IMR-90 (cell line): ENCODE results near the gene IL18R1. TPM values are rescaled to one million over a fixed set of nuclear protein-coding genes. Genes with fewer than 3 reads are reported as not detected.

Experiments
- ATAC-seq: fragments of 200-7000 bp; cut with Tn5 transposase; 2 replicates; pipeline ENCODE4 v1.9.1; 2020; ENCODE audit warnings: low read depth, mild to moderate bottlenecking, moderate library complexity
- BruUV-seq: library from RNA; stranded (reverse); fragments of 400-500 nt; replicated peaks from 2 replicates; lab custom pipeline; 2021; lab: Mats Ljungman, UMichigan
- CTCF ChIA-PET: fragments of 300-600 bp; formaldehyde crosslinking; extraction: SDS; loops from one replicate; lab custom pipeline; 2021; ENCODE audit warnings: antibody characterized with exemption; lab: Yijun Ruan, JAX
- POLR2A ChIA-PET: fragments of 300-600 bp; sonication (Branson Sonifier 250); formaldehyde crosslinking; loops from one replicate; lab custom pipeline; 2022; ENCODE audit warnings: antibody characterized with exemption; ENCODE audit not compliant: unreplicated experiment; lab: Charles Lee
- DNase-seq: peaks from one replicate; pipeline ENCODE4 v3.0.0; 2013
- H2AFZ ChIP-seq: replicated peaks from 2 replicates; pipeline ENCODE3; 2013; ENCODE audit warnings: low read length, mild to moderate bottlenecking; ENCODE audit not compliant: poor library complexity
- H2AK5ac ChIP-seq: 2 replicates; pipeline ENCODE4 v1.6.1; 2013; ENCODE audit warnings: low read depth, low read length, inconsistent platforms
- H2AK9ac ChIP-seq: replicated peaks from 2 replicates; pipeline ENCODE3; 2013; ENCODE audit warnings: mild to moderate bottlenecking, low read depth, low read length, moderate library complexity; ENCODE audit not compliant: poor library complexity
- H2BK120ac ChIP-seq: 2 replicates; pipeline ENCODE4 v1.6.1; 2013; ENCODE audit warnings: low read depth, low read length, inconsistent platforms
- H2BK15ac ChIP-seq: 3 replicates; pipeline ENCODE4 v1.6.1; 2013; ENCODE audit warnings: low read depth, low read length, inconsistent platforms
- H2BK20ac ChIP-seq: 2 replicates; pipeline ENCODE4 v1.6.1; 2013; ENCODE audit warnings: low read depth, mild to moderate bottlenecking, inconsistent platforms, low read length, moderate library complexity
- H2BK5ac ChIP-seq: 2 replicates; pipeline ENCODE4 v1.6.1; 2013; ENCODE audit warnings: mild to moderate bottlenecking, low read depth, low read length, inconsistent platforms; ENCODE audit not compliant: poor library complexity, severe bottlenecking
- H3K14ac ChIP-seq: replicated peaks from 2 replicates; pipeline ENCODE4 v1.6.1; 2013; ENCODE audit warnings: low read depth, low read length, inconsistent platforms
- H3K18ac ChIP-seq: 2 replicates; pipeline ENCODE4 v1.6.1; 2013; ENCODE audit warnings: low read depth, low read length, control low read depth
- H3K23ac ChIP-seq: 2 replicates; pipeline ENCODE4 v1.6.1; 2013; ENCODE audit warnings: low read depth, low read length, inconsistent platforms
- H3K27ac ChIP-seq: 2 replicates; pipeline ENCODE4 v1.5.1; 2013; ENCODE audit warnings: mild to moderate bottlenecking, control low read depth, low read length; ENCODE audit not compliant: insufficient read depth
- H3K27me3 ChIP-seq: 2 replicates; pipeline ENCODE4 v1.6.1; 2013; ENCODE audit warnings: low read length; ENCODE audit not compliant: control insufficient read depth, insufficient read depth
- H3K36me3 ChIP-seq: 2 replicates; pipeline ENCODE4 v1.6.1; 2013; ENCODE audit warnings: low read length, mixed read lengths; ENCODE audit not compliant: control insufficient read depth, insufficient read depth
- H3K4ac ChIP-seq: 2 replicates; pipeline ENCODE4 v1.6.1; 2013; ENCODE audit warnings: low read depth, low read length, inconsistent platforms
- H3K4me1 ChIP-seq: 2 replicates; pipeline ENCODE4 v1.6.1; 2013; ENCODE audit warnings: low read length, mixed read lengths; ENCODE audit not compliant: control insufficient read depth, insufficient read depth
- H3K4me2 ChIP-seq: 2 replicates; pipeline ENCODE4 v1.6.1; 2013; ENCODE audit warnings: low read depth, mild to moderate bottlenecking, control low read depth, low read length, moderate library complexity
- H3K4me3 ChIP-seq: 2 replicates; pipeline ENCODE4 v1.5.1; 2013; ENCODE audit warnings: low read depth, mild to moderate bottlenecking, control low read depth, low read length, moderate library complexity; ENCODE audit not compliant: insufficient read depth
- H3K56ac ChIP-seq: 2 replicates; pipeline ENCODE4 v1.6.1; 2013; ENCODE audit warnings: low read length, inconsistent platforms; ENCODE audit not compliant: insufficient read depth; ENCODE audit errors: extremely low read depth
- H3K79me1 ChIP-seq, 2 experiments: 2 replicates each; pipeline ENCODE4 v1.6.1; 2013; ENCODE audit warnings: low read length in 2 of 2, inconsistent platforms in 1 of 2, low read depth in 1 of 2
- H3K9ac ChIP-seq: 2 replicates; pipeline ENCODE4 v1.6.1; 2013; ENCODE audit warnings: low read depth, low read length, control low read depth
- H3K9me1 ChIP-seq: 2 replicates; pipeline ENCODE4 v1.6.1; 2013; ENCODE audit warnings: low read length, inconsistent platforms; ENCODE audit not compliant: insufficient read depth
- H3K9me3 ChIP-seq: 2 replicates; pipeline ENCODE4 v1.6.1; 2013; ENCODE audit warnings: low read length; ENCODE audit not compliant: control insufficient read depth, insufficient read depth
- H4K20me1 ChIP-seq: 2 replicates; pipeline ENCODE4 v1.6.1; 2013; ENCODE audit warnings: low read length, inconsistent platforms; ENCODE audit not compliant: insufficient read depth
- H4K5ac ChIP-seq: 2 replicates; pipeline ENCODE4 v1.6.1; 2013; ENCODE audit warnings: mild to moderate bottlenecking, low read depth, low read length, control low read depth
- H4K8ac ChIP-seq, 2 experiments: 2 replicates each; pipeline ENCODE4 v1.6.1; 2013; ENCODE audit warnings: low read depth in 2 of 2, low read length in 2 of 2, control low read depth in 1 of 2, inconsistent platforms in 1 of 2
- H4K91ac ChIP-seq: 2 replicates; pipeline ENCODE4 v1.6.1; 2013; ENCODE audit warnings: low read depth, low read length, inconsistent platforms; ENCODE audit not compliant: insufficient read depth
- FOS ChIP-seq: fragments of 150-350 bp; IDR thresholded peaks from 2 replicates; pipeline ENCODE4 v1.6.1; 2016; ENCODE audit warnings: low read depth, low read length
- MAFK ChIP-seq: IDR thresholded peaks from 2 replicates; pipeline ENCODE4 v1.6.1; 2012; ENCODE audit warnings: low read depth, low read length, improper control_type of control experiment
- MAZ ChIP-seq: IDR thresholded peaks from 2 replicates; pipeline ENCODE4 v1.6.1; 2012; ENCODE audit warnings: low read depth, mild to moderate bottlenecking, low read length, improper control_type of control experiment, moderate library complexity, borderline replicate concordance
- MXI1 ChIP-seq: IDR thresholded peaks from 2 replicates; pipeline ENCODE4 v1.6.1; 2012; ENCODE audit warnings: low read depth, mild to moderate bottlenecking, low read length, moderate library complexity, borderline replicate concordance
- WGBS, 2 experiments: methylation state at CpG; one replicate each; pipeline versions ENCODE4 v1.1.5 to v1.1.7; 2013; ENCODE audit warnings: missing lambda C conversion rate in 2 of 2; ENCODE audit not compliant: insufficient read length in 1 of 2; ENCODE audit errors: extremely low coverage in 2 of 2; 5-methylcytosine and 5-hydroxymethylcytosine counted together
- dilution Hi-C: fragments of 300-500 bp; cut with HindIII; formaldehyde crosslinking; loops from one replicate; pipeline ENCODE4 v1.14.3; 2018; ENCODE audit warnings: low sequenced_read_pairs; ENCODE audit not compliant: unreplicated experiment
- in situ Hi-C: fragments of 300-500 bp; cut with MboI; formaldehyde crosslinking; loops from 3 replicates; pipeline ENCODE4 v1.14.3; 2019; ENCODE audit warnings: low sequenced_read_pairs, inconsistent platforms, mixed read lengths
- intact Hi-C: fragments of 100-400 bp; cut with micrococcal nuclease; formaldehyde crosslinking; loops from 2 replicates; pipeline ENCODE4 v1.10.0; 2022
- polyA plus RNA-seq, 3 experiments: library from polyadenylated mRNA; depleted of rRNA; stranded (reverse); fragments of >200 nt; gene quantifications; 2 replicates each; pipeline ENCODE4 v1.2.3, GENCODE V29; 2012; ENCODE audit warnings: low replicate concordance in 1 of 3
- total RNA-seq: library from RNA; depleted of rRNA; stranded (reverse); fragments of >200 nt; gene quantifications from 2 replicates; pipeline ENCODE4 v1.2.3, GENCODE V29; 2012

IL18R1 gene
- total and polyA plus RNA-seq, 2 of the 4 experiments (the other 2 are of a cell fraction): 0.18 to 0.24 TPM

DNA sequence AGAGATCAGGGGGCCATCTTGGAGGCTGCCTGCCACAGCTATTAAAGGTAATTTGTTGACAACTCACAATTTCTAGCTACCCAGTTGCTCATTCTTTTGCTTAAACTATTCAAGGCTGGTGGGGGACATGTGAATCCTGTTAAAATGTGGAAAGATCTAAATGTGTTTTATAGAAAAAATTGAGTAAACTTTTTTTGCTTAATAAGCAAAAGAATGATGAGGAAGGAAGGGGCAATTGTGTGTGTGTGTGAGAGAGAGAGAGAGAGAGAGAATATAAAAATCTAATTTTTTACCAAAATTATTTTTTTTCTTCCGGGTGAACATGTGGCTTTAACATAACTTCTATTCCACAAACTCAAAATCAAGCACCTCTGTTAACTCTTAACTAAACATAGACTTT, 49.5 kb upstream of the IL18R1 start:
- no TSS peak for BruUV-seq

More for the DNA sequence above, 49.5 kb upstream of the IL18R1 start:
- Histone ChIP-seq H3K18ac (no peak overlapping the region), H3K4ac (no peak overlapping the region), H4K8ac (no peak overlapping the region), H3K56ac (no peak overlapping the region), H3K14ac (no peak overlapping the region), H3K27me3 (peaks cover 2% of the 10 kb centered on the region; the same call in 1 of the 2 replicates), H2BK15ac (no peak overlapping the region), H2AFZ (no peak overlapping the region), H4K91ac (no peak overlapping the region), H4K5ac (no peak overlapping the region), H3K4me3 (no peak overlapping the region), H3K27ac (no peak overlapping the region), H3K9me3 (no peaks in the 10 kb centered on the region), H3K23ac (no peak overlapping the region), H2AK9ac (no peak overlapping the region), H3K79me1 (no peaks in the 10 kb centered on the region), H3K4me1 (0 out of 2 replicates have a peak, but pooled peaks cover 2% of the 10 kb centered on the region), H2BK120ac (no peak overlapping the region; the same call in 1 of the 2 replicates), H2AK5ac (no peak overlapping the region), H3K36me3 (no peaks in the 10 kb centered on the region), H2BK20ac (no peak overlapping the region), H2BK5ac (no peak overlapping the region), H3K4me2 (no peak overlapping the region), H4K20me1 (no peaks in the 10 kb centered on the region), H3K9me1 (no peaks in the 10 kb centered on the region), H3K9ac (no peak overlapping the region)
- in situ Hi-C loops: no loop called here
- ATAC-seq (no peak), DNase-seq (no peak)
- dilution Hi-C loops: no loop called here
- TF ChIP-seq MAZ: no peak
- TF ChIP-seq MXI1: no peak
- TF ChIP-seq FOS: no peak
- peak; percentile 35 for TF ChIP-seq MAFK
- POLR2A ChIA-PET: no interaction called here
- intact Hi-C loops: no loop called here
- CTCF ChIA-PET: no interaction called here
- WGBS, 2 experiments: no CpG with 5 or more reads among the region's 1 CpG
